HepG2 (cell line): ENCODE measurements around the gene MAPK8IP3. TPM values are rescaled to one million over a fixed set of nuclear protein-coding genes. Genes with fewer than 3 reads are reported as not detected.

ENCODE experiments used
- ATAC-seq: fragments of 200-7000 bp; cut with Tn5 transposase; 3 replicates; pipeline ENCODE4 v1.9.1; 2020; ENCODE audit warnings: mild to moderate bottlenecking, moderate library complexity
- BruUV-seq: library from RNA; stranded (reverse); fragments of 400-500 nt; replicated peaks from 2 replicates; lab custom pipeline; 2021; lab: Mats Ljungman, UMichigan
- CTCF ChIA-PET: fragments of 300-600 bp; formaldehyde crosslinking; extraction: SDS; loops from one replicate; lab custom pipeline; 2021; ENCODE audit warnings: low total read pairs, inconsistent platforms, low intra/inter-chr PET ratio; lab: Yijun Ruan, JAX
- POLR2A ChIA-PET: fragments of 350-600 bp; sonication (Branson Sonifier 250); formaldehyde crosslinking; loops from one replicate; lab custom pipeline; 2020; ENCODE audit warnings: antibody characterized with exemption, inconsistent platforms; lab: Yijun Ruan, JAX
- DNase-seq: peaks from one replicate; pipeline ENCODE4 v3.0.0-alpha.2; 2015; ENCODE audit warnings: low spot score
- FAIRE-seq: peaks from 3 replicates; lab custom pipeline; 2011; peaks lifted over from hg19 to GRCh38; lab: Jason Lieb, UNC
- H2AFZ ChIP-seq: one replicate; pipeline ENCODE4 v1.6.1; 2011; ENCODE audit warnings: low read length, inconsistent platforms
- H3K27ac ChIP-seq: fragments of 300-600 bp; 3 replicates; pipeline ENCODE4 v1.8.0; 2011; ENCODE audit warnings: mixed run types, mild to moderate bottlenecking, mixed read lengths, low read length, inconsistent platforms; ENCODE audit not compliant: insufficient read depth; ENCODE audit errors: extremely low read length
- H3K27me3 ChIP-seq, 2 experiments: fragments of 200-600 bp in 1 of 2; 2 replicates in 1 of 2; 3 replicates in 1 of 2; pipeline versions ENCODE4 v1.6.0 to v1.8.0; 2011; ENCODE audit warnings: low read length in 2 of 2, mild to moderate bottlenecking in 2 of 2, moderate library complexity in 2 of 2, inconsistent platforms in 1 of 2; ENCODE audit not compliant: insufficient read depth in 2 of 2, control insufficient read depth in 1 of 2
- H3K36me3 ChIP-seq, 2 experiments: fragments of 200-600 bp in 1 of 2; replicated peaks in 1 of 2; 2 replicates in 1 of 2; 3 replicates in 1 of 2; pipeline versions ENCODE4 v1.5.1 to v1.8.0; 2011; ENCODE audit warnings: low read length in 2 of 2, inconsistent platforms in 1 of 2; ENCODE audit not compliant: insufficient read depth in 2 of 2, control insufficient read depth in 1 of 2
- H3K4me1 ChIP-seq: 2 replicates; pipeline ENCODE4 v1.5.1; 2012; ENCODE audit warnings: low read length, inconsistent platforms; ENCODE audit not compliant: insufficient read depth
- H3K4me2 ChIP-seq: 2 replicates; pipeline ENCODE4 v1.6.0; 2011; ENCODE audit warnings: low read depth, low read length, inconsistent platforms
- H3K4me3 ChIP-seq, 3 experiments: fragments of 200-600 bp in 1 of 3; sonication (generic), shearing (Covaris generic) in 1 of 3; replicated peaks in 1 of 3; 2 replicates each; pipeline ENCODE4 v1.5.1; 2011 to 2016; ENCODE audit warnings: low read length in 3 of 3, inconsistent platforms in 2 of 3, low read depth in 2 of 3, mild to moderate bottlenecking in 2 of 3, control low read depth in 1 of 3, mixed read lengths in 1 of 3; ENCODE audit not compliant: insufficient read depth in 1 of 3
- H3K79me2 ChIP-seq: one replicate; pipeline ENCODE4 v1.6.1; 2011; ENCODE audit warnings: low read length, inconsistent platforms; ENCODE audit not compliant: insufficient read depth
- H3K9ac ChIP-seq: 2 replicates; pipeline ENCODE4 v1.6.0; 2011; ENCODE audit warnings: mild to moderate bottlenecking, low read depth, low read length, inconsistent platforms; ENCODE audit not compliant: insufficient read depth
- H3K9me3 ChIP-seq: 2 replicates; pipeline ENCODE4 v1.5.1; 2012; ENCODE audit warnings: mild to moderate bottlenecking, low read length
- H4K20me1 ChIP-seq: 2 replicates; pipeline ENCODE4 v1.6.0; 2011; ENCODE audit warnings: inconsistent platforms, mild to moderate bottlenecking, low read length, moderate library complexity; ENCODE audit not compliant: insufficient read depth
- FOXA1 ChIP-seq, 2 experiments: fragments of 450-650 bp in 1 of 2; sonication (generic) in 1 of 2; formaldehyde crosslinking in 1 of 2; IDR thresholded peaks; 2 replicates each; pipeline versions ENCODE4 v1.4.0 to v1.6.1; 2016 to 2020; ENCODE audit warnings: missing genetic modification reagents in 1 of 2
- PRPF4 ChIP-seq: fragments of 200-400 bp; formaldehyde crosslinking; IDR thresholded peaks from 2 replicates; pipeline ENCODE4 v1.6.1; 2016; ENCODE audit warnings: low read length, low read depth; ENCODE audit not compliant: poor library complexity, severe bottlenecking
- SMAD3 ChIP-seq: sonication (generic); formaldehyde crosslinking; IDR thresholded peaks from 2 replicates; pipeline ENCODE4 v1.4.0; 2020; ENCODE audit warnings: missing genetic modification reagents
- STAT5B ChIP-seq: sonication (generic); formaldehyde crosslinking; IDR thresholded peaks from 2 replicates; pipeline ENCODE4 v1.4.0; 2020; ENCODE audit warnings: missing genetic modification reagents
- ZBTB37 ChIP-seq: sonication (generic); formaldehyde crosslinking; IDR thresholded peaks from 2 replicates; pipeline ENCODE4 v1.4.0; 2020; ENCODE audit warnings: mild to moderate bottlenecking, missing genetic modification reagents
- whole genome bisulfite sequencing: methylation state at CpG from one replicate; pipeline ENCODE4 v1.1.6; 2017; ENCODE audit warnings: low lambda C conversion rate; 5-methylcytosine and 5-hydroxymethylcytosine counted together
- in situ Hi-C: cut with HindIII; loops from 2 replicates; pipeline ENCODE4 v1.10.0; 2017; ENCODE audit warnings: low pct_unique_long_range_greater_than_20kb; ENCODE audit not compliant: extremely low pct_ligation_motif_present
- intact Hi-C: fragments of 100-400 bp; cut with micrococcal nuclease; formaldehyde crosslinking; loops from one replicate; pipeline ENCODE4 v1.10.0; 2022; ENCODE audit not compliant: unreplicated experiment
- polyA plus RNA-seq, 8 experiments: library from polyadenylated mRNA; depleted of rRNA in 3 of 8; stranded (reverse) in 7 of 8; unstranded in 1 of 8; fragments of >200 nt; fragmentation: Illumina TruSeq in 4 of 8; extraction: Trizol in 4 of 8; gene quantifications; 2 replicates each; pipeline versions ENCODE4 v1.2.1 to v1.2.3, GENCODE V29; 2011 to 2016; ENCODE audit warnings: low read depth in 4 of 8, missing spikeins in 1 of 8, mixed read lengths in 1 of 8; ENCODE audit not compliant: insufficient read depth in 1 of 8
- total RNA-seq, 5 experiments: library from RNA; depleted of rRNA; stranded (reverse); fragments of >200 nt; fragmentation: Illumina TruSeq; extraction: Trizol; gene quantifications; 2 replicates each; pipeline ENCODE4 v1.2.3, GENCODE V29; 2016; ENCODE audit warnings: low read depth in 1 of 5
- TF ChIP-seq, protein P1 (sequence below): sonication (generic); formaldehyde crosslinking; IDR thresholded peaks from 2 replicates; pipeline ENCODE4 v1.4.0; 2020; ENCODE audit warnings: missing genetic modification reagents
- TF ChIP-seq, protein P2 (sequence below): IDR thresholded peaks from 2 replicates; pipeline ENCODE4 v1.6.1; 2016; ENCODE audit warnings: missing genetic modification reagents, missing compliant biosample characterization
- TF ChIP-seq, protein P3 (sequence below): sonication (generic); formaldehyde crosslinking; IDR thresholded peaks from 2 replicates; pipeline ENCODE4 v1.8.0; 2022; ENCODE audit warnings: low read depth, missing genetic modification reagents

The MAPK8IP3 gene
- total and polyA plus RNA-seq, 2 of the 13 experiments (the other 11 are each of a cell fraction or from before 2014, with no cell fraction given) = 25.1 to 41.7 TPM

GRCh38 chr16:1800701-1801100 is 94.7 kb downstream of the MAPK8IP3 start:
- DNase-seq (no peak), FAIRE-seq (no peak), ATAC-seq (no peak)
- H3K4me1 ChIP-seq = no peaks in the 10 kb centered on the region
- in situ Hi-C loops (no loop called here), intact Hi-C loops (no loop called here)
- no peaks in the 10 kb centered on the region for H3K79me2 ChIP-seq
- BruUV-seq = no TSS peak
- H3K36me3 ChIP-seq = no peaks in the 10 kb centered on the region
- CTCF ChIA-PET = no interaction called here
- peaks cover 24% of the 10 kb centered on the region for H3K9me3 ChIP-seq
- H2AFZ ChIP-seq = no peak overlapping the region
- TF ChIP-seq ZBTB37 (CRISPR knock-in tag) = no peak
- POLR2A ChIA-PET = interaction anchor here (1.1 to 1.2 kb wide), 2 partner anchors 13 to 18 kb away, joined by 3 read pairs; partner anchors contain the start of genes NUBP2 and SPSB3
- H3K27me3 ChIP-seq = no peaks in the 10 kb centered on the region
- H3K4me3 ChIP-seq = no peak overlapping the region
- H3K4me2 ChIP-seq = no peak overlapping the region
- H4K20me1 ChIP-seq = no peaks in the 10 kb centered on the region
- 89% methylated on average over 10 of the region's 10 CpGs for WGBS
- no peak overlapping the region for H3K27ac ChIP-seq
- no peak overlapping the region for H3K9ac ChIP-seq

- FAIRE-seq = no peak
- intact Hi-C loops = no loop called here
- TF ChIP-seq SMAD3 (no peak), STAT5B (CRISPR knock-in tag) (no peak), FOXA1 (IDR thresholded peaks at IDR 0.05) (no peak), FOXA1 (CRISPR knock-in tag; IDR thresholded peaks at IDR 0.05) (no peak), PRPF4 (no peak)
- TF ChIP-seq, protein P1, sequence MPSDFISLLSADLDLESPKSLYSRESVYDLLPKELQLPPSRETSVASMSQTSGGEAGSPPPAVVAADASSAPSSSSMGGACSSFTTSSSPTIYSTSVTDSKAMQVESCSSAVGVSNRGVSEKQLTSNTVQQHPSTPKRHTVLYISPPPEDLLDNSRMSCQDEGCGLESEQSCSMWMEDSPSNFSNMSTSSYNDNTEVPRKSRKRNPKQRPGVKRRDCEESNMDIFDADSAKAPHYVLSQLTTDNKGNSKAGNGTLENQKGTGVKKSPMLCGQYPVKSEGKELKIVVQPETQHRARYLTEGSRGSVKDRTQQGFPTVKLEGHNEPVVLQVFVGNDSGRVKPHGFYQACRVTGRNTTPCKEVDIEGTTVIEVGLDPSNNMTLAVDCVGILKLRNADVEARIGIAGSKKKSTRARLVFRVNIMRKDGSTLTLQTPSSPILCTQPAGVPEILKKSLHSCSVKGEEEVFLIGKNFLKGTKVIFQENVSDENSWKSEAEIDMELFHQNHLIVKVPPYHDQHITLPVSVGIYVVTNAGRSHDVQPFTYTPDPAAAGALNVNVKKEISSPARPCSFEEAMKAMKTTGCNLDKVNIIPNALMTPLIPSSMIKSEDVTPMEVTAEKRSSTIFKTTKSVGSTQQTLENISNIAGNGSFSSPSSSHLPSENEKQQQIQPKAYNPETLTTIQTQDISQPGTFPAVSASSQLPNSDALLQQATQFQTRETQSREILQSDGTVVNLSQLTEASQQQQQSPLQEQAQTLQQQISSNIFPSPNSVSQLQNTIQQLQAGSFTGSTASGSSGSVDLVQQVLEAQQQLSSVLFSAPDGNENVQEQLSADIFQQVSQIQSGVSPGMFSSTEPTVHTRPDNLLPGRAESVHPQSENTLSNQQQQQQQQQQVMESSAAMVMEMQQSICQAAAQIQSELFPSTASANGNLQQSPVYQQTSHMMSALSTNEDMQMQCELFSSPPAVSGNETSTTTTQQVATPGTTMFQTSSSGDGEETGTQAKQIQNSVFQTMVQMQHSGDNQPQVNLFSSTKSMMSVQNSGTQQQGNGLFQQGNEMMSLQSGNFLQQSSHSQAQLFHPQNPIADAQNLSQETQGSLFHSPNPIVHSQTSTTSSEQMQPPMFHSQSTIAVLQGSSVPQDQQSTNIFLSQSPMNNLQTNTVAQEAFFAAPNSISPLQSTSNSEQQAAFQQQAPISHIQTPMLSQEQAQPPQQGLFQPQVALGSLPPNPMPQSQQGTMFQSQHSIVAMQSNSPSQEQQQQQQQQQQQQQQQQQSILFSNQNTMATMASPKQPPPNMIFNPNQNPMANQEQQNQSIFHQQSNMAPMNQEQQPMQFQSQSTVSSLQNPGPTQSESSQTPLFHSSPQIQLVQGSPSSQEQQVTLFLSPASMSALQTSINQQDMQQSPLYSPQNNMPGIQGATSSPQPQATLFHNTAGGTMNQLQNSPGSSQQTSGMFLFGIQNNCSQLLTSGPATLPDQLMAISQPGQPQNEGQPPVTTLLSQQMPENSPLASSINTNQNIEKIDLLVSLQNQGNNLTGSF (CRISPR knock-in tag) = no peak
- TF ChIP-seq, protein P2, sequence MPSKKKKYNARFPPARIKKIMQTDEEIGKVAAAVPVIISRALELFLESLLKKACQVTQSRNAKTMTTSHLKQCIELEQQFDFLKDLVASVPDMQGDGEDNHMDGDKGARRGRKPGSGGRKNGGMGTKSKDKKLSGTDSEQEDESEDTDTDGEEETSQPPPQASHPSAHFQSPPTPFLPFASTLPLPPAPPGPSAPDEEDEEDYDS (CRISPR knock-in tag) = no peak
- TF ChIP-seq, protein P3, sequence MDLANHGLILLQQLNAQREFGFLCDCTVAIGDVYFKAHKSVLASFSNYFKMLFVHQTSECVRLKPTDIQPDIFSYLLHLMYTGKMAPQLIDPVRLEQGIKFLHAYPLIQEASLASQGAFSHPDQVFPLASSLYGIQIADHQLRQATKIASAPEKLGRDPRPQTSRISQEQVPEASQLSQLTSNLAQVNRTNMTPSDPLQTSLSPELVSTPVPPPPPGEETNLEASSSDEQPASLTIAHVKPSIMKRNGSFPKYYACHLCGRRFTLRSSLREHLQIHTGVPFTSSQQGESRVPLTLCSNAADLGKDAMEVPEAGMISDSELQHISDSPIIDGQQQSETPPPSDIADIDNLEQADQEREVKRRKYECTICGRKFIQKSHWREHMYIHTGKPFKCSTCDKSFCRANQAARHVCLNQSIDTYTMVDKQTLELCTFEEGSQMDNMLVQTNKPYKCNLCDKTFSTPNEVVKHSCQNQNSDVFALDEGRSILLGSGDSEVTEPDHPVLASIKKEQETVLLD = no peak
Observed at GRCh38 chr16:1807626-1808025, 101.6 kb downstream of the MAPK8IP3 start.

More at GRCh38 chr16:1807626-1808025, 101.6 kb downstream of the MAPK8IP3 start:
- WGBS = 88% methylated on average over 10 of the region's 10 CpGs
- no peaks in the 10 kb centered on the region for H4K20me1 ChIP-seq
- no peaks in the 10 kb centered on the region for H3K79me2 ChIP-seq
- no peaks in the 10 kb centered on the region for H3K9me3 ChIP-seq
- no peak overlapping the region for H3K4me2 ChIP-seq
- BruUV-seq = no TSS peak
- H2AFZ ChIP-seq = no peak overlapping the region
- POLR2A ChIA-PET = interaction anchor here (0.9 kb wide), 1 partner anchor 15 kb away, joined by 3 read pairs; no protein-coding TSS in a partner anchor
- no peak for ATAC-seq
- DNase-seq = no peak
- no peak overlapping the region for H3K9ac ChIP-seq
- H3K4me1 ChIP-seq = peaks cover 4% of the 10 kb centered on the region
- peaks cover 11 to 26% of the 10 kb centered on the region in 2 experiments; a peak in 4 of 5 replicates for H3K36me3 ChIP-seq
- in situ Hi-C loops = no loop called here
- H3K4me3 ChIP-seq = no peak overlapping the region
- CTCF ChIA-PET = no interaction called here
- H3K27ac ChIP-seq = no peak overlapping the region
- no peaks in the 10 kb centered on the region for H3K27me3 ChIP-seq
